ENCODE measurements around the gene MPZL3.

Gene MPZL3

DNA sequence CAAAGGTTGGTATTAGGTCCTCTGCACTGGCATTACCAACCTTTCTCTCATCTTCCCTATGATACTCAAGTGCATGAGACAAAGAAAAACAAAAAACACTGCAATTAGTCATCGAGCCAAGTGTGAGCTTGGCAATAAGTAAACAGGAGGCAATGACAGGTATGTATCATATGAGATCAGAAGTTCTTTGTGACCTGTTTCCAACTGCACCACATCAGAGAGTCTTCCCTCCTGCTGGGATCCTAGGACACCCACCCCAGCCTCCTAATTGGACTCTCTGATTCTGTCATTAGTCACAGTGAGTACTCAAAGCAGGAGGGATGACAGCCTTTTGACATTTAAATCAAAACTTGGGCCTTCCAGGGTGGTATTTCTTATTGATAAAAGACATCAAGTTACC, 19.5 kb downstream of the MPZL3 start:
- DNase-seq (ENCODE audit: low read depth in 2 of 2), result no peak

DNA sequence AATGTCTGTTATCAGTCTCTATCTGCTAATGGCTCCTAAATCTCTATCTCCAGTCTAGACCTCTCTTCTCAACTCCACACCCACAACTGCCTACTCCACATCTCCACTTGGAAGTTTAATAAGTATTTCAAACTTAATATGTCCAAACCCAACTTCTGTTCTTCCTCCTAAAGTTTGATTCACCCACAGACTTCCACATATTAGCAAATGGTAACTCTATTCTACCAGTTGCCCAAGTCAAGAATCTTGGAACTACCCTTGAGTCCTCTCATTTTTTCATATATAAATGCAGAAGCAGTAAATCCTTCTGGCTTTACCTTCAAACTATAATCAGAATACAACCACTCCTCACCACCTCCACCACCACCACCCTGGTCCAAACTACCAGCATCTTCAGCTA, 20.7 kb downstream of the MPZL3 start:
- no peak for DNase-seq (ENCODE audit: low read depth in 2 of 2)

DNA sequence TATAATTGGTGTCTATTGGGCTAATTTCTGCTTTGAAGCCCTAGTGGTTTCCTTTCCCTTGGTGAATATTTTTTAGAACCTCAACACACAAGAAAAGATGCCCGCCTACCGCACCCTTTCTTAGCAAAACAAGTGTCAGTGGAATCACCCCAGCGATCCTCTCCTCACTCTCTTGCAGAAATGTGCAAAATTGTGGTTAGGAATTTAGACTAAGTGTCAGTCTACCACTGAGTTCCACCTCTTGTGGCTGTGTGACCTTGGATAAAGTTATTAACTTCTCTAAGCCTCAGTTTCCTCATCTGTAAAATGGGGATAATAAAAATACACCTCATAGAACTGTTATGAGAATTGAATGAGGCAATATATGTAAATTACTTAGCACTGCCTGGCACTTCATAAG, 22.1 kb downstream of the MPZL3 start:
- DNase-seq (ENCODE audit: low read depth in 2 of 2), result no peak

DNA sequence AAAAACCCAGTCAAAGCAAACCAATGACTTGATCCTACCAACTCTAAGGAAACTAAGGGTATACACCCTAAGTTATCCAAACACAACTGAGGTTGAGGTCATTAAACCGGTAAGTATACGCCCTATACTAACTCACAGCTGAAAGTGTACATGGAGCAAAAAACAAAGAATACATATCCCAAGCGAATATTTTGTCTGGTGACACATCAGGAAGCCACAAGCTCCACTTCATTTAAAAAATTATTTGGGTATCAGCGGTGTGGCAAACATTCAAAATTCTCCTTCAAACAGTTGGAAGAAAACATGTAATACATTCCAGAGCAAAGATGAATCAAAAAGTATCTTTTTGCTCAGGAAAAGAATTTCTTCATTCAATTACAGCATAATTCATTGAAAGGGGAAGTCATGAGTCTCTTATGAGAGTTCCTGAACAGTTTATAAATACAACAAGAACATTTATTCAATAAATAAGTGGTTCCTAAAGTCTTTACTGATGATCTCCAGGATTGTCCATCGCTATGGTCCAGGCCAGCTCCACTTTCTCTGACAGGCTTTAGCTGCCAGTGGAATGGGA, 22.8 kb downstream of the MPZL3 start:
- no peak for DNase-seq (ENCODE audit: low read depth in 2 of 2)

DNA sequence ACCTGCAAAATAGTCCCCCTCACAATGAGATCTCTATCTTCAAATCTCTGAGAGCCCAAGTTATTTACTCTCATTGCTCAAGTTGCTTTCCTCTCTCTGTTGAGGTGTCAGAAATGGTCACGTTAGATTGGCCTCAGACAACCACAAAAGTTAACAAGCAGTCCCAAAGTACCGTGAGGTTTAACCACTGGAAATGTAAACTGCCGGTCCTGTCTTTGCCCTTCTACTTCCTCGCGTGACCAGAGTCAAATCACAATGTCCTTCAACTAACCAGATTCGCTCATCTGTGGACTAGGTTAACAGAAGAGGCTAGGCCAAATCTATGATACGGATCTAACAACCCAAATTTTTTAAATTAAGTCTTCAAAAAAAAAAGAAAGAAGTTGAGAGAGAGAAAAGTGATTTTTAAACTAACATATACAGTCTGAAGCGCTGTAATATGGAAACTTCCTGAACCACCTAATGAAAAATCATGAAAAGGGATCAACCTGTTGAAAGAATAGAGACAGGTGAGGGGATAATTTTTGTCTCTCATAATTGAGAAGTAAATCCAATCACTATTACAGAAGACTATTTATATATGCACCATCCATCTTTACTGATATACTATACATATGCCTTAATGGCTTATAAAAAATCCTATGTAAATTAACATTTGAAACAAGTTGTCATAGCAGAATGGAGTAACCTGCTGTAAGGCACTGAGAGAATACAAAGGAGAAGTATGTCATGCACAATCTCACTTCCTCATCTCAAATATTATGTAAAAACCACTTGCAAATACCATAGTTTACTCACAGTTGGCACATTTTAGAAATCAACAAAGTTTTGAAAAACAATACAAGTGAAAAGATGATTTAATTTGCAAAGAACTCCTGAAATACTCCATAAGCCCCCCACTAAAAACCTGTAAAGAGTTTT, 24.0 kb downstream of the MPZL3 start:
- no peak for DNase-seq (ENCODE audit: low read depth in 2 of 2)

DNA sequence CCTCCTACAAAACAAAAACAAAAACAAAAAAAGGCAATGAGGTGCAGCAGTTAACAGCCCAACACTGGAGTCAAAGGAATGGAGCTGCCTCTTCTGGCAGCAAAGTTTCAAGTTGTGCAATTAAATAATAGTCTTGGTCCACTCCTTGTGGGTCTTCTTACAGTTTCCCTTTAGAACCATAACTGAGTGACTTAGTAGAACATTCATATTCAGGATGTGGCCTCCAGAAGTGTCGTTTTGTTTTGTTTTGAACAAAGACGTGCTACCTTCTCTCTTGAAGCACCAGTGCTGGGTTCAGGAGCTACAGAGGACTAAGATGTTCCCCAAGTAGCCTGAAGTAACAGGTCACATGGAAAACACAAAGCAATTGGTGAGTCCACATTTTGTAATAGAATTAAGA, 25.4 kb downstream of the MPZL3 start:
- DNase-seq (ENCODE audit: low read depth in 2 of 2), result no peak

DNA sequence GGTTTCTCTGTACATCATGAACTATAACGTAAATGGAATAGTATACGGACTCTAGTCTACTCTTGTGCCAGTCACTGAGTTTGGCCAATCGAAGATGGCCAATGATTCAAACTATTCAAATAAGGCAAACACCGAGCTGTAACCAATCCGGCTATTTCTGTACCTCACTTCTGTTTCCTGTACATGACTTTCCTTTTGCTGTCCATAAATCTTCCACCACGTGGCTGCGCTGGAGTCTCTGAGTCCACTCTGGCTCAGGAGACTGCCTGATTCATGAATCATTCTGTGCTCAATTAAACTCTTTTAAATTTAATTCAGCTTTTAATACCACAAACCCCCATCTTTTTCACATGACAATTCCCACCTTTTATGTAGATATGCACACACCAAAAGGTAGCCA, 25.9 kb downstream of the MPZL3 start:
- no peak for DNase-seq (ENCODE audit: low read depth in 2 of 2)

DNA sequence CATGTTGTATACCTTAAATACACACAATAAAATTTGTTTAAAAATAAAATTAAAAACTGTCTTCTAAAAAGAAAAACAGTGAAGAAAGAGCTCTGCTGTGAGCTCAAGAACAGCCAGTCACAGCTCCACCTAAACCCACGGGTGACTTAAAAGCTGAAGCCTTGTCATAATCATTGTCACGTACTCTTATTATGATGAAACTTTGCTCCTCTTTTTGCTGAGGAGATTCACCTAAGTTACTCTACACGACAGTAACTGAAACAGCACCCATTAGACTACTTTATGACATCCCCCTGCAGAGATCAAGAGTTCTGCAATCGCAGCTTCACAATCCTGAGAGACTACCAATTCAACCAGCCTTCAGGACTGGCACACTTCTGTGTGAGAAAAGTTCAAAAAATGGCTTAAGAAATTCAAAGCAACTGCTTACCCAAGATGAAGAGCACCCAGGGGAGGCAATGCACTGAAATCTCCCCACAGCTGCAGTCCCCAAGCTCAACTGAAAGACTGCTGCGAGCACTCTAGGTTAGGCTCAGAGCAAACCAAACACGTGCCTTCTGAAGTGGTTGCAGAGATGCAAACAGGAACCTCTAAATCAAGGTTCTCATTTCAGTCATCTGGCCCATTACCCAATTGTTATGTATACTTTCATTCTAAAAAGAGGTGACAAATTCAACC, 27.5 kb downstream of the MPZL3 start, which contains the start of gene JAML:
TSS of gene JAML (minus strand) at position 501 of the 678 bp plus-strand sequence. CDS start 10,145 bp downstream, outside the sequence.
- no peak for DNase-seq (ENCODE audit: low read depth in 2 of 2)

DNA sequence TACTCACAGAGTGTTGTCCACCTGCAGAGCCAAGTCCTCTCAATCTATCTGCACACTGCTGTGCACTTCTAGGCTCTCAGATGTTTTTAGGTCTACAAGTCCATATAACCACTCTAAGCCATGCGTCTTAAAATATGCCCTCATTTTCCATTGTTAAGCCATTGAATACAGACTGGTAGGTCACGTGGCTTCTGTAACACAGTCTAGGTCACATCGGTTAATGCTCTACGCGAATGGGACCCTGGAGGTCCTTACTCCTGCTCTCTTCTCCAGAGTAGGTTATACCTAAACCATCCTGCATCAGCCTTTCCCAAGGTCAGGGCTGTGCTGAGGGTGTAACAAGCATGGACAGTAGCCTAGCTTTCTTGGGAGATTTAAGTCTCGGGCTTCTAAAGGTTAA, 28.2 kb downstream of the MPZL3 start:
- no peak for DNase-seq (ENCODE audit: low read depth in 2 of 2)

DNA sequence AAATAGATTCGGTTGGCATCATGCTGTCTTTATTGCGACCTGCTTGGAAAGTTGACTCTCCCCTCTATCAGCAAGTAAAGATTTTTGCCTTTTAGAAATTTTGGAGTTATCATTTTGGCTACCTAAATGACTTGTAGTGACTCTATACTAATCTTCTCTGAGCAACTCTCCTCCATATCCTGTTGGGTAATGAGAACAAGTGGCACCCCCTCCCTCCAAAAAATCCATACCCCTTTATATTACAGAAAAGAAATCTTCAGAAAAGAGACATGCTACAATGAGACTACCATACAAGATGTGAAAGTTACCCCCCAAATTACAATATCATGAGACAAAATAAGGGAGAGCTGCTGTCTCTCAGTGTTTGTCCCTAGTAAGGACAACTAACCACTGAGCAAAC, 28.6 kb downstream of the MPZL3 start:
- no peak for DNase-seq (ENCODE audit: low read depth in 2 of 2)

DNA sequence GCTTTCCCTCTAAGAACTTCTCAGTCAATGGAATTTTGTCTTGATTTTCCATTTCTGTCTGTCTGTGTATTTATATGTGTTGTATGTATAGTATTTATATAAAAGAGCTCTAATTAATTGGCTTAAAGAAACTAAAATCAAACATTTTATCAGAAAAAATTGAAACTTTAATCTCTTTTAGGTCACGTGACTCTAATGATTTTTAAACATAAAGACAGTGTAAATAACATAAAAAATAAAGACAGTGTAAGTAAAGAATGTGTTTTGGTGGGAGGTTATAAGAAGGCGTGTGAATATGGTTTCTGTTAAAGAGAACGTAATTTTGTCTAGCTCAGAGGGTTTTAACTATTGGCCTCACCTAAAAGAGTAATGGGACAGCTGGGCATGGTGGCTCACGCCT, 29.7 kb downstream of the MPZL3 start:
- no peak for DNase-seq (ENCODE audit: low read depth in 2 of 2)

DNA sequence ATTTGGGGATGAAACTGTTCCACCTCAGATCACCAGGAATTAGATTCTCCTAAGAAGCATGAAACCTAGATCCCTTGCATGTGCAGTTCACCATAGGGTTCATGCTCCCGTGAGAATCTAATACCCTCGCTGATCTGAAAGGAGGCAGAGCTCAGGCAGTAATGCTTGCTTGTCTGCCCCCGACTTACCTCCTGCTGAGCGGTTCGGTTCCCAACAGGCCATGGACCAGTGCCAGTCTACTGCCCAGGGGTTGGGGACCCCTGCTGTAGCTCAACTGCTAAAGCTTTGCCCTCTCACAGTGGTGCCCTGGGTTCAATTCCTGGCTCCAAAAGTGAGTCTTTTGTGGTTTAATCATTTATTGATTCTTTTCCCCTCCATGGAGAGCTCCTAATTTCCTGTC, 30.7 kb downstream of the MPZL3 start:
- no peak for DNase-seq (ENCODE audit: low read depth in 2 of 2)

DNA sequence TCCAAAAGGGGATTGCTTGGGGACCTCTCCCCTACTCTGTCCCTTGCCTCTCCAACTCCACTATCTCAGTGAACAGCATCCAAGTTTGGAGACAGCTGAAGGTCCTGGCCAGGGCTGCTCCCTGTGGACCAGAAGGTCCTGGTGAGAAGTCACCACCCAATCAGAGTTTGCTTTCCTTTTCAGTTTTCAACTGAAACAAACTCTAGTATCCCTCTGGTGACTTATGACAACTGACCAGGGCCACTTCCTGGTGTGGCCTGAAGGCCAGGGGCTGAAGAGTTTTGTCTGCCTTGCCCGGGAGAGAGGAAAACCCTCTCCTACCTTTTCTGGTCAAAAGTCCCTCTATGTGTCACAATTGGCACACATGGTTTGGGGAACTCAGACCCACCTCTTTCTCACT, 32.4 kb downstream of the MPZL3 start:
- DNase-seq (ENCODE audit: low read depth in 2 of 2), result no peak

DNA sequence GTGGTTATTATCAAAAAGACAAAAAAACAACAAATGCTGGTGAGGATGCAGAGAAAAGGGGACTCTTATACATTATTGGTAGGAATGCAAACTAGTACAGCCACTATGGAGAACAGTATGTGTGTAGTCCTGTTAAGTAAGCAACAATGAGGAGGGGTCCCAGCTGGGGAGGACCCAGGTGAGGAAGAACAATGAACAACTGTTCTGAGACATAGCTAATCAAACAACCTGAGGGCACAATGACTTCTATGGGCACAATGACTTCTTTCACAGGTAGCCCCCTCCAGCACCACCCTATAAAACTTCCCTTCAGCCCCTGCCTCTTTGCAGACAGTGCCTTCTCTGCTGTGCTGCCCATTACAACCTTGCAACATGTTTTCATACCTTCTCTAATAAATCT, 32.9 kb downstream of the MPZL3 start:
- no peak for DNase-seq (ENCODE audit: low read depth in 2 of 2)

DNA sequence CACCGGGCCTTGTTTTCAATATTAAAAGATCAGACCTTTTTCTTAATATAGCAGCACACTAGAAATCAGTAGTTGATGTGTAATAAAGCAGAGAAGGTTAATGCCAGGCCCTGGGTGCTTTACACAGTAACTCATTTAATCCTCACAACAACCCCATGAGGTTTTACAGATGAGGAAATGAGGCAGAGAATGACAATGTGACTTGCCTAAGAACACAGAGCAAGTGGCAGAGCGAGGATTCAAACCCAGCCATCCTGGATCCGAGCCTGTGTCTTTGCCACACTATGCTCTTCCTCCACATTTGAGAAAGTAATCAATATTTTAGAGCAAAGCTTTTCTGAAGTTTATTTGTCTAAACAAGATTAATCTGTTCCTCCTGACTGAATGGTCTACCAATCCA, 34.6 kb downstream of the MPZL3 start:
- DNase-seq (ENCODE audit: low read depth in 2 of 2), result no peak

DNA sequence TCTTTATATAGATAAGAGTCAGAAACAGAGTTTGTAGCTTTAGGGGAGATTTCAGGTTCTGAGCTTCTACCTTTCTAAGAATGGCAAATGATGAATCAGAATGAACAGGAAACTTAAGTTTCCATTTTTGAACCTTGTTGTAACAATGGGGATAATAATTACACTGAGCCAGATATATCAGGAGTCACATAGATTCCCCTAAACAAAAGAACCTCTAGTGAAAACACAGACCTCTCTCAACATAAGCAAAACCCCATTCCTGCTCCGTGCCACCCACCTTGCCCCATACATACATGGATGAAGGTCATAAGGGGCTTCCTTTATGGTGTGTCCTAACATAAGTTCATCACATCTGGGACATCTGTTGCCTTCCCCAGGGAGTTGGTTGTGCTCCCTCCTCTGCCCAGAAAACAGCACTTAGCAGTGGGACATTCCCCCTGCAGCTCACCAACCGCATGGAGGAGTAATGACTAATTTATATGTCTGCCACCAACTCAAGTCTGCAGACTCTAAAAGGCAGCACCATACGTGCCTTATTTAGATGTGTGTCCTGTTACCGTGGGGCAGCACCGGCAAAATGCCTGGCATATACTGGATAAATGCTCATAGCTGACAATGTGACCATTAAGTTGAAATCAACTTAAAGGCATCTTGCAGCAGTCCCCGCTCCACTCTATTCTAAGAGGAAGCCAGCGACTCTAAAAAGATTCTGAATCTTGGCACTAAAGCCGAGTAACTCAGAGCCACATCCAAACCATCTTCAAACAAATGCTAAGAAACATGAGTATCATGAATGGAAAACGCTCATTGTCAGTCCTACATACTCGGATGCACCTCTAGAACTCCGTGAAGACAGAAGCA, 35.3 kb downstream of the MPZL3 start:
- DNase-seq (ENCODE audit: low read depth in 2 of 2), result no peak

DNA sequence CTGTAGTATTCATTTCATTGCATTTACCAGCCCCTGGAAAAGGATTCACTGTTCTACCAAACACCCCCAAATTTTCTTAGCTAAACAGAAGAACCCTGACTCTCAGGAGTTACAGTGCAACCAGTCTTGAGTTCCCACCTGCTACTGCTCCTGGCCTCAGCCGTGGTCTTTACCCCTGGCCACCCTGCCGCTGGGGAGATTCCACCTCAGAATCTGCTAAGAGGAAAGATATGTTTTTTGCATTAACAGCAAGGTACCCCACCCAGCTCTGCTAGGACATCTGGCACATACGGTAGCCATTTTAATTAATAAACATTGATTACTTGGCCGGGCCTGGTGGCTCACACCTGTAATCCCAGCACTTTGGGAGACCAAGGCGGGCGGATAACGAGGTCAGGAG, 36.4 kb downstream of the MPZL3 start:
- no peak for DNase-seq (ENCODE audit: low read depth in 2 of 2)

DNA sequence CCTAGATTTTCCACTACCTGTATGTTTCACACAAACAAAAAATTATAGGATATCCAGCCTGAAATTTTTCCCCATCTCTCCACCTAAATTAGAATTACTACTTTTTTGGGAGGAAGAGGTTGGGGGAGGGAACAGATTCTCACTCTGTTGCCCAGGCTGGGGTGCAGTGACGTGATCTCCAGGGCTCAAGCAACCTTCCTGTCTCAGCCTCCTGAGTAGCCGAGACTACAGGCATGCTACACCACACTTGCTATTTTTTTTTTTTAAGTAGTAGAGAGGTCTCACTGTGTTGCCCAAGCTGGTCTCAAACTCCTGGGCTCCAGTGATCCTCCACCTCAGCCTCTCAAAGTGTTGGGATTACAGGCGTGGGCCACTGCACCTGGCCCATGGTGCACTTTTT, 36.9 kb downstream of the MPZL3 start:
- no peak for DNase-seq (ENCODE audit: low read depth in 2 of 2)

DNA sequence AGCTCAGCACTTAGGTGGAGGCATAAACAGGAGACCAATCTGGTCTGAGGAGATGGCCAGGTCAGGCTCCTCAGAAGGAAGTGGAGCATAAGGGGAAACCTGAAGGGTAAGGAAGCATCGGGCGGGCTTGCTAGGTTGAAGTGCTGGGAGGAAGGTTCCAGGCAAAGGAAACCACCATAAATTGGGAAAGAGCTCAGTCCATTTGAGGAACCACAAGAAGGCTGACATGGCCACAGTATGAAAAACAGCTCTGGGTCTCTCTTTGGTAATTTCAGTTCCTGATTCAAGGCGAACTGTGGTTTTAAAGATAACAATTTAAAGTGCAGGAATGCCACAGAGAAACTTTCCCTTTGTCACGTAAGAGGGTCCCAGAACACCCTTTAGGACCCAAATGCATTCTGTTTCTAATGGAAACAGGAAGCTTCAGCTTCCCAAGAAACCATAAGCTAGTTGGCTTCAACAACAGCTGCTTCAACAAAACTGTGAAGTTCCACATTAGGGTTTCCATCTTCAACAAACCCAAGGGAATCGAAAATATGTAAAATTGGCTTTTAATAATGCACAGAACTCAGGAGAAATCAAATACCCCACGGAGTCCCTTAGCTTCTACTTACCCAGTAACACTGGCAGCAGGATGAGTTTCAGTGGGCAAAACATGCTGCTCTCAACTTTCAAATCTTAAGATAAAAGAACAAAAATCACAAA, 37.8 kb downstream of the MPZL3 start:
- DNase-seq (ENCODE audit: low read depth in 2 of 2), result no peak

DNA sequence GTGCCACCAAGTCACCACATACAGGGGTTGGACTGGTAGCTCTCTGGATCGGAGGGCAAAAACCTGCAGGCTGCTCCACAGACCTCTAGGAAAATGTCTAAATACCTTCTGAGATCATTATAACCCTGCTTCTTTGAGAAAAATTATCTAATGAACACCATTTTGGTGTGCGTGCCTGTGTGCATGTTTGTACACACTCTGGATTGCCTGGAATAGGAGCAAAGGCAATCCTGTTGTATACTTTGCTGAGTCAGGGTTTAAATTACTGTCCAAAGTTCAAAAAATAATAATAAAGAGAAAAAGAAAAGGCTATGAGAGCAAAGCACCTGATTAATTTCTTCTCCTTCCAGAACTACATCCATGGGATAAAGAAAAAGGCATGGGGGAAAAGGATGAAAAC, 38.4 kb downstream of the MPZL3 start:
- no peak for DNase-seq (ENCODE audit: low read depth in 2 of 2)

DNA sequence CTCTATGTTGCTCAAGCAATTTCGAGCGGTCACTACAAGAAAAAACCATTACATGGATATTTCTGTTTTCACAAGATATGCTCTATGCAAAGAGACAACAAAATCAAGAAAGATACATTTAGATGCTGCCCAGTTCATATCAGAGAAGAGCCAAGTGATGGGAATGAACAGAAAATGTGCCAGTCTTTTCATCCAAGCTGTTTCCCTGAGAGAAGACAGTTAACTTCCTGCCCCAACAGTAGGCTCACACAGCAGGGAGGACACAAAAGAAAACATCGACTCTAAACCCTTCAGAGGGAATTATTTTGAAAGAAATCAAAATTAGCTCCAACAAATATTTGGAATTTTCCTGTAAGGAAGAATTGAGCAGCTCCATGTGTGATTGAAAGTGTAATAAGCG, 39.0 kb downstream of the MPZL3 start:
- DNase-seq (ENCODE audit: low read depth in 2 of 2), result no peak

All from stimulated activated CD8-positive, alpha-beta memory T cell treated with anti-CD3 and anti-CD28 coated beads, Interleukin-15, amount 100 ng/mL, for 48 hours (primary cell).